NCI-H82 treated with DMSO at 0.1 percent for 48 hours (cell line): ENCODE results near the gene GXYLT1.
"Not testable (repeated sequence)": the region's sequence is repeated elsewhere in the genome, so short reads cannot be mapped to it uniquely, and the experiment has no call there.

Experiments
- DNase-seq: peaks from one replicate; lab custom pipeline; 2025; ENCODE audit not compliant: unreplicated experiment; lab: John Stamatoyannopoulos, UW

GXYLT1 gene

DNA sequence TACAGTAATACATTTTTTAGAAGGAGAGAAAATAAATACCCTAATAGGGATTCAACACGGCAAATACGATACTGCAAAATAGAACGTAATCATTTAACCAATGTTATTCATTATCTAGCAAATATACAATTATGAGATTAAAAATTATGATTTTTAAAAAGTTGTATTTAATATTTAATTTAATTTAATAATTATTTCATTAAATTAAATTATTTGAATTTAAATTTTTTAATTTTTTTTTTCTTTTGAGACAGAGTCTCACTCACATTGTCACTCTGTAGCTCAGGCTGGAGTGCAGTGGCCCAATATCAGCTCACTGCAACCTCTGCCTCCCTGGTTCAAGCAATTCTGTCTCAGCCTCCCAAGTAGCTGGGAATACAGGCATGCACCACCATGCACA, 42.0 kb downstream of the GXYLT1 start:
- no peak for DNase-seq

DNA sequence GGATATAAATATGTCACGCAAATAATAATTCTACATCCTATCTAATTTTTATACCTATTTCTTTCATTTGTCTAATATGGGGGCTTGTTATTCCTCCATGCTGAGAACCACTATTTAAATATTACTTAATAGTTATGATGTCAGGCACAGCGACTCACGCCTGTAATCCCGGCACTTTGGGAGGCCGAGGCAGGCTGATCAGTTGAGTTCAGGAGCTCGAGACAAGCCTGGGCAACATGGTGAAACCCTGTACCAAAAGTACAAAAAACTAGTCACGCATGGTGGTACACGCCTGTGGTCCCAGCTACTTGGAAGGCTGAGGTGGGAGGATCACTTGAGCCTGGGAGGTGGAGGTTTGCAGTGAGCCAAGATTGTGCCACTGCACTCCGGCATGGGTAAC, 45.2 kb downstream of the GXYLT1 start:
- DNase-seq, result no peak

DNA sequence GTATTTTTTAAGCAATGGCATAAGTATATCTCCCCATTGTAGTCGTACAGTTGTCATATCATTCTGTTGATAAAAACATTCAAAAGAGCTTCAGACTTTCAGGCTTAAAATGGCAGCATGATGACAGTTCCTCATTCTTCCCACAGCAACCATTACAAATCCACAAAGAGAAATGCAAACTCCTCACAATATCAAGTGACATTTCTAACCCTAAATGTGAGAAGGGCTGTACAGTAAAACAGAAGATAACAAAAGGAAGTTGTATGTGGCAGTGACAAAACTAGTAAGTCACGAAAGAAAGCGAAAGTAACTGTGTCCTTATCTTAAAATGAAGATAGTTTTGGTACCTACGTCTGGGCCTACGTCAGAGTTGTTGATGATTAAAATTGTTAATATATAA, 46.7 kb downstream of the GXYLT1 start:
- no peak for DNase-seq

DNA sequence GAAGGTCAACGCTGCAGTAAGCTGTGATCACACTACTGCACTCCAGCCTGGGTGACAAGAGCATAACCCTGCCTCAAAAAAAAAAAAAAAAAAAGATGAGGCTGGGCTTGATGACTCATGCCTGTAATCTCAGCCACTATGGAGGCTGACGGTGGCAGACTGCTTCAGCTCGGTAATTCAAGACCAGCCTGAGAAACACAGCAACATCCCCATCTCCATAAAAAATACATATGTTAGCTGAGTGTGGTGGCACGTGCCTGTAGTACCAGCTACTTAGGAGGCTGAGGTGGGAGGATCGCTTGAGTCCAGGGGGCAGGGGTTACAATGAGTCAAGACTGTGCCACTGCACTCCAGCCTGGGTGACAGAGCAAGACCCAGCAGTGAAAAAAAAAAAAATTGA, 50.4 kb downstream of the GXYLT1 start:
- DNase-seq, result no peak

DNA sequence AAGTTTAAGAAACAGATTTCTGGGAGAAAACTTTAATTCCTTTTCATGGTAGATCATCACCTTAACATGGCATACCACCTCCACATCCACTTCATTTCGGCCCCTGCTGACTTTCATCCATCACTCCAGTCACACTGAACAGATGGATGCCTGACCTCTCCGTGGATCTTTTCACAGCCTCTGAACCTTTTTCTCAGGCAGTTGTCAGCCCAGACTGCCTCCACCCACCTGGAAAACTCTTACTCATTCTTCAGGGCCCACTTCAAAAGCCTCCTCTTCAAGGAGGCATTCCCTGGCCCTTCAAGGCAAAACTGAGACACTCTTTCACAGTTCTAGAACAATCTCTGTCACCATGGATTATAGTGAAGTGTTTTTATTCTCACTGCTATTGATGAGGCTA, 52.9 kb downstream of the GXYLT1 start:
- no peak for DNase-seq

DNA sequence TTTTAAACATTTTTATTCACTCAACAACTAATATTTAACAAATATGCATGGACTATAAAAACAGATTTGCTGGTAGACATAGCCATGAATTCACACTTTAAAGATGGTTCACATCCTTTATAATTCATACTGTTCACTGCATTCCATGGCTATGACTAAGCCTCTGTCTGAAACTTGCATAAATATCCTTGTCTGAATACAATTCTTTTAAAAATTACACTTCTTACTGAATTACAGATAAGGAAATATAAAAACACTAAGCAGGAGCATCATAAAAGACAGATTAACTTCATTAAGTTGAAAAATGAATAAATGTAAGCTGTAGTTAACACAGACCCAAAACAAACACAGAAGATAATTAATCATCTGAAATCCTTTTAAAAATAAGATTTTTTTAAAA, 53.8 kb downstream of the GXYLT1 start:
- DNase-seq, result no peak

DNA sequence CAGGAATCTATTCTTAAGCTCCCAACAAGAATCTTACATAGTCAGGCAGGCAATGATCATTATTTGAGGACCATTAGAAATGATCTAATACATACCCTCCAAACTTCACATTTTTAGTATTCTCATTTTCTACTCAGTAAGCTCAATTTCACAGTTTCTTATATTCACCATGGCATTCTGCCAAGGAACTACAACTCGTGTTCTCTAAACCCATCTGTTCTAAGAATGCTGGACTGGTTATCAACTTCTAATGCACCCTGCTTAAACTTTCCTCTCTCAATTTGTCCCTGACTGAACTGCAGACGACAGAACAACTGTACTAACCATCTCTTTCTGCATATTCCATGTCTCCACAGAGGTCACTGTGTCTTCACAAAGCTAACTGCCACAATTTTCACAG, 58.6 kb downstream of the GXYLT1 start:
- DNase-seq, result no peak

DNA sequence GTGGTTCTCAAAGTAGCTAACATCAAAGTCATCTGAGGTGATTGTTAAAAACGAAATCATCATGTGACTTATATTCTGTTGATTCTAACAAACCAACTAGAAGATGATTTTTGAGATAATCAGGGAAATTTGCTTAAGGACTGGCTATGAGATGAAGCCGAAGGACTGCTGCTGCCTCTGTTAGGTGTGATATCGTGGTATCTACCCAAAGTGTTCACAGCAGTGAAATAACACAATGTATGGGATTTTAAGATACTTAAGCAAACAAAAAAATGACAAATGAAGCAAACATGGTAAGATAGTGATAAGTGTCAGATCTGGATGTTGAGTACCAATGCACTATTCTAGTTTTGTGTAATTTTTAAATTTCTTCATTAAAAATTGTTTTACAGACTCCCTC, 59.1 kb downstream of the GXYLT1 start:
- no peak for DNase-seq

DNA sequence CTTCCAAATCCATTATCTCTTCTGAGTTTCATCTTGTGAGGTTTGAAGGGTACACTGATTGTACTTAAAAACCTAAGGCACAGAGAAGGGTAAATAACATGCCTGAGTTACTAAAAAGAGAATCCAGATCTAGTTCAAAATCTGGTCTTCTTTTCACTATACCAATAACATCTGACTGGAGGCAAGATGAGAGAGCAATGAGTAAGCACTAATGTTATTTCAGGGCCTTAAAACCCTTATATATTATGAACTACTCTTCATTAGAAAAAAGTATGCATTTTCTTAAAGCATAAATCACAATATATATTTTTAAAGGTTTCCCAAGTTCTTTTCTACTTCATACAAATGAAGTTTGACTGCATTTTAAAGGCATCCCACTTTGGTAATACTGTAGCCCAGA, 60.2 kb downstream of the GXYLT1 start:
- no peak for DNase-seq

DNA sequence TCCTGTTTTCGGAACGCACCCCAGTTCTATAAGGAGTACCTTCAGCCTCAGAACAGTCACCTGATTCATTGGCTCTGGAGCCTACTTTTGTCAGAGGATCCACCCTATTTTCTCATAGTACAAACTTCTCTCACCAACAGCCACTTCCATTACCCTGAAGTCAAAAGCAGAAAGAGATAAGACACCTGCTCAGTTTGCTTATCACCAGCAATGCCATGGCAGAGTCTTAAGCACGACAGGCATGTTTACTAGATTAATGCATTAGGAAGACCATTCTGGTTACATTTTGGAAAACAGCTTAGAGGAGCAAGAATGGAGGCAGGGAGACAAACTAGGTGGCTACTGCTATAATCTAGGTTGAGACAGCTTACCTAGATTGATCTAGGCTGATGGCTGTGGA, 67.7 kb downstream of the GXYLT1 start:
- peak; percentile 12 for DNase-seq

DNA sequence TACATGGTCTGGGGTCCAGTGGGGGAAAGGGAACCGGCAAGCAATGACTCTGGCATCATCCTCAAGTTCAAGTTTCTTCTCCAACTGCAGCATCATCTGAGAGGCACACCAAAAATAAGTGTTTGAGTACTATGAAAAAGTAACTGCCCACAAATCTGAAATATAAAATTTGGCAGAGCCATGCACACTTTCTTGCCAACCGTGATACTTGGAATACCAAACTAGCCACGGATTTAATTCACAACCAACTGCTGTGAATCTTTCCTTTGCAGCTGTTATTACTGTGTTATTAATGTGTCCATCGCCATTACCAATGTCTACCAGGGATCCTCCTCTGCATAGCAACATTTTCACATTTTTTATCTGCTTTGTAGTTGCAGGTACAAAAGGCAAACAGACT, 74.6 kb downstream of the GXYLT1 start:
- no peak for DNase-seq

DNA sequence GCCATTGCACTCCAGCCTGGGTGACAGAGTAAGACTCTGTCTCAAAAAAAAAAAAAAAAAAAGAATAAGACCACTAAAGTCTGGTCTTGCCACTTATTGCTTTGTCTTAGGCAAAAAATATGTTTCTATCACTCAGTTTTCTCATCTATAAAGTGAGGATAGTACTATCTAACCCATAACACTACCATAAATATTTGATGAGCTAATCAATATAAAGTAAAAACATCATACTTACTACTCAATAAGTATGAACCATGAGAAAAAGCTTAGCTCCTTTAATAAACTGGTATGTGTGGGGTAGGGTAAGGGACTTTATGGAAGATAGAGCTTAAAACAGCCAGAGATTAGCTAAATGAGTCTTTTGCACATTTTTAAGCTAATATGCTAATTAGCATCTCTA, 85.5 kb downstream of the GXYLT1 start:
- DNase-seq, result no peak

DNA sequence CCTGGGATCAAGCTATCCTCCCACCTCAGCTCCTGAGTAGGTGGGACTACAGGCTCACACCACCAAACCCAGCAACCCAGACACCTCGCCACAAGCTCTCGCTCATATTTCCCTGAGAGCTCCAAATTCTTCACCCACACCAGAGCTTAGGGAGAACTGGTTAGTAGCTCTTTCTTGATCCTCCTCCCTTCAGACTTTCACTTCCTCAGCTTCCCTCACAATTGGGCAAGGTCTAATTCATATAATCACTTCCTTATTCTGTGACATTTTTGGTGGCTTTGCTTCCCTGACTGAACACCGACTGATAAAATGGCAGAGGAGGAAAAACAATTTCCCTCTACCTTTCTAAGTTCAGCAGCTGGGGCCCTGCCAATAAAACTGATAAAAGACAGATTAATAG, 88.5 kb downstream of the GXYLT1 start:
- DNase-seq, result no peak

DNA sequence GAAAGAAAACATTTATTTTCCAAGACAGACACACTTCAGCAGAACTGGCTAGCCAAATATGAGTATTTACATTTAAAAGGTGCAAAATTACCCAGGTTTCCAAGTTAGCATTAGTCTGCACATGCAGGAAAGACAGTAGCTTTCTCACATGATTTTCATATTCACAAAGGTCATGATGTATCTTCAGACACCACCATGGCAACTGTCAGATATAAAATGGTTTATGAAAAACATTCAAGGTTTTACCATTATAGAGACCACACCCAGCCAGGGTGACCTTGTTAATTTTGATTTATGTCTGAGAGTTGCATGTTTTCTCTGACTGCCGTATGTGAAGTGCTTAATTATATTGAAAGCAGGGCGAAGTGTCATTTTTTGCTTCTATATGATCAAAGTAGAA, 91.2 kb downstream of the GXYLT1 start:
- DNase-seq, result no peak

DNA sequence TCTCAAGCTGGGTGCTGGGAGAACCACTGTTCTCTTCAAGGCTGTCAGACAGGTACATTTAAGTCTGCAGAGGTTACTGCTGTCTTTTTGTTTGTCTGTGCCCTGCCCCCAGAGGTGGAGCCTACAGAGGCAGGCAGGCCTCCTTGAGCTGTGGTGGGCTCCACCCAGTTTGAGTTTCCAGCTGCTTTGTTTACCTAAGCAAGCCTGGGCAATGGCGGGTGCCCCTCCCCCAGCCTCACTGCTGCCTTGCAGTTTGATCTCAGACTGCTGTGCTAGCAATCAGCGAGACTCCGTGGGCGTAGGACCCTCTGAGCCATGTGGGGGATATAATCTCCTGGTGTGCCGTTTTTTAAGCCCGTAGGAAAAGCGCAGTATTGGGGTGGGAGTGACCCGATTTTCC, 95.7 kb downstream of the GXYLT1 start:
- DNase-seq, result not testable (repeated sequence)

DNA sequence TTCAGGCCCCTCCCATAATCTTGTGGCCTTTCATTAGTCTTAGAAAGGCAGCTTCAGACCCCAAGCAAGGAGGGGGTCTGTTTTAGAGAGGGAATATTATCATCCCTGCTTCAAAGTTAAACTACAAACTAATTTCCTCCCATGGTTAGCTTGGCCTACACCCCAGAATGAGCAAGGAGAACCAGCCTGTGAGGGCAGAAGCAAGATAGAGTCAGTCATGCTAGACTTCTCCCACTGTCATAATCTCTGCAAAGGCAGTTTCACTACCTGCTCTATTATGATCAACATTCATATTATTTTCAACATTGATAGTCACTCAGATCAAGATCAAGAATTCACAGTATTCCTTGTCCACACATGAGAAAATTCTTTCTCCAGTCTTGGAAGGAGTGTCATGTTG, 105.1 kb downstream of the GXYLT1 start:
- DNase-seq, result no peak

DNA sequence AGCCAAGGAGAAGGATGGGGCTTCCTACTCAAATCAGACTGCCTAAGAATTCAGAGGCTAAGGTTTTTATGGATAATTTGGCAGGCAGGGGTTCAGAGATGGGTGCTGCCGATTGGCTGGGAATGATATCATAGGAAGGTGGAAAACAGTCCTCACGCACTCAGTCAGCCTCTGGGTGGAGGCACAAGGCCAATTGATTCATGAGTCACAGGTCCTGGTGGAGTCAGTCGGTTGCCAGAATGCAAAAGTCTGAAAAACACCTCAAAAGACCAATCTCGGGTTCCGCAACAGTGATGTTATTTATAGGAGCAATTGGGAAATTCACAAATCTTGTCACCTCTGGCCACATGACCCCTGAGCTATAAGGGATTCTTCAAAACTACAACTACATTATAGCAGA, 105.5 kb downstream of the GXYLT1 start:
- DNase-seq, result no peak

DNA sequence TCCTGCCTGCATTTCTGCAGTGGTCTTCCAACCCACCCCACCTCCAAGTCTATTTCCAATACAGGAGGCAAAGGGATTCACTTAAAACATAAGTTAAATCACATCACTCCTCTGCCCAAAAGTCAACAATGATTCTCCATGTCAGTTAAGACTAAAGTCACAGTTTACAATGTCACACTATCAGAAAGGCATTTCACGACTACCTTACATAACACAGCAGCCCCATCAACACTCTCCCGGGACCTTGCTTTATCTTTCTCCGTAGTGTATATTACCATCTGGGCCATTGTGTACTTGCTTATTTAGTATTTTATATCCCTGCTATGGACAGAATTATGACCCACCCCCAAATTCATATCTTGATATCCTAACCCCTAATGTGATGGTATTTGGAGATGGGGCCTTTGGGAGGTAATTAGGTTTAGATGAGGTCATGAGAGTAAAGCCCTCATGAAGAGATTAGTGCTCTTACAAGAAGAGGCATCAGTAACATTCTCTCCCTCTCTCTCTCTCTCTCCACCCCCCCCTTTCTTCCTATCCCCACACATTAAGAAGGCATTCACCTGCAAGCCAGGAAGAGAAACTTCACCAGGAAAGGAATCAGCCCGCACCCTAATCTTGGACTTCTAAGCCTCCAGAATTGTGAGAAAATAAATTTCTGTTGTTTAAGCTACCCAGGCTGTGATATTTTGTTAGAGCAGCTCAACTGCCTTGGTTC, 112.7 kb downstream of the GXYLT1 start:
- DNase-seq, result no peak
